CD4-positive, CD25-positive, alpha-beta regulatory T cell (primary cell): ENCODE results near the gene KRTAP4-12. TPM values are rescaled to one million over a fixed set of nuclear protein-coding genes. Genes with fewer than 3 reads are reported as not detected.
A peak's percentile ranks its signal among the peaks of the same experiment; 100 is the strongest.
"Not testable (repeated sequence)": the region's sequence is repeated elsewhere in the genome, so short reads cannot be mapped to it uniquely, and the experiment has no call there.

Experiments used
- ATAC-seq, 2 donors: fragments of 150-1000 bp; cut with Tn5 transposase; one replicate each; pipeline ENCODE4 v1.10.0; 2021; ENCODE audit warnings: low read depth in 2 of 2, moderate number of reproducible peaks in 2 of 2, moderate library complexity in 1 of 2
- DNase-seq, 3 donors: peaks; one replicate each; pipeline versions ENCODE4 v3.0.0 to v3.0.0-alpha.2; 2012 to 2022; ENCODE audit warnings: mixed read lengths in 1 of 3
- H3K27ac ChIP-seq: one replicate; pipeline ENCODE4 v1.7.0; 2013; ENCODE audit warnings: mild to moderate bottlenecking, low read length; ENCODE audit not compliant: insufficient read depth, poor library complexity, severe bottlenecking
- H3K27me3 ChIP-seq: one replicate; pipeline ENCODE4 v1.7.0; 2013; ENCODE audit warnings: low read length; ENCODE audit not compliant: control insufficient read depth, insufficient read depth
- H3K36me3 ChIP-seq: one replicate; pipeline ENCODE4 v1.7.0; 2013; ENCODE audit warnings: mild to moderate bottlenecking, low read length, moderate library complexity; ENCODE audit not compliant: control insufficient read depth, insufficient read depth
- H3K4me1 ChIP-seq: 2 replicates; pipeline ENCODE4 v1.7.0; 2013; ENCODE audit warnings: mild to moderate bottlenecking, low read length; ENCODE audit not compliant: insufficient read depth, control insufficient read depth, poor library complexity, severe bottlenecking
- H3K4me3 ChIP-seq: one replicate; pipeline ENCODE4 v1.7.0; 2013; ENCODE audit warnings: low read depth, mild to moderate bottlenecking, low read length, moderate library complexity
- H3K9me3 ChIP-seq, 2 experiments: 1 replicate in 1 of 2; 2 replicates in 1 of 2; pipeline ENCODE4 v1.7.0; 2013; ENCODE audit warnings: low read length in 2 of 2, mild to moderate bottlenecking in 1 of 2, moderate library complexity in 1 of 2; ENCODE audit not compliant: control insufficient read depth in 2 of 2
- H3K27ac Mint-ChIP-seq, 3 donors: one replicate each; pipeline ENCODE4 v1.8.0; 2020 to 2022; ENCODE audit warnings: mild to moderate bottlenecking in 3 of 3, mixed read lengths in 3 of 3, moderate library complexity in 2 of 3
- H3K27me3 Mint-ChIP-seq: one replicate; pipeline ENCODE4 v1.8.0; 2022; ENCODE audit warnings: mild to moderate bottlenecking, mixed read lengths
- H3K36me3 Mint-ChIP-seq: one replicate; pipeline ENCODE4 v1.8.0; 2020; ENCODE audit warnings: mixed read lengths
- H3K4me1 Mint-ChIP-seq, 4 donors: one replicate each; pipeline ENCODE4 v1.8.0; 2020 to 2022; ENCODE audit warnings: mixed read lengths in 4 of 4, mild to moderate bottlenecking in 1 of 4
- H3K4me3 Mint-ChIP-seq, 4 donors: one replicate each; pipeline ENCODE4 v1.8.0; 2020 to 2022; ENCODE audit warnings: mild to moderate bottlenecking in 4 of 4, mixed read lengths in 4 of 4, moderate library complexity in 3 of 4
- H3K9me3 Mint-ChIP-seq, 7 donors: one replicate each; pipeline ENCODE4 v1.8.0; 2020 to 2022; ENCODE audit warnings: mixed read lengths in 7 of 7, mild to moderate bottlenecking in 3 of 7, moderate library complexity in 2 of 7
- polyA plus RNA-seq, 4 donors: library from polyadenylated mRNA; unstranded; fragments of 300-500 nt; fragmentation: Illumina TruSeq; gene quantifications; one replicate each; pipeline ENCODE4 v1.2.3, GENCODE V29; 2021
- total RNA-seq: library from RNA; stranded (reverse); gene quantifications from one replicate; pipeline ENCODE4 v1.2.3, GENCODE V29; 2022

KRTAP4-12 gene
- total and polyA plus RNA-seq, 5 donors from 2014 or later, result not detected

DNA sequence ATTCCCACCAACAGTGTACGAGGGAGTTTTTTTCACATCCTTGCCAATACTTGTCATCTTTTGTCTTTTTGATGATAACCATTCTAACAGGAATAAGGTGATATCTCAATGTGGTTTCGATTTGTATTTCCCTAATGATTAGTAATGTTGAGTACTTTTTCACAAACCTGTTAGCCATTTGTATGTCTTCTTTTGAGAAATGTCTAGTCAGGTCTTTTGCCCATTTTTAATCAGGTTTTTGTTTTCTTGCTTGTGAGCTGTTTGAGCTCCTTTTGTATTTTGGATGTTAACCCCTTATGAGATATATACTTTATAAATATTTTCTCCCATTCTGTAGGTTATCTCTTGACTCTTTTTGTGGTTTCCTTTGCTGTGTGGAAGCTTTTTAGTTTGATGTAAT lies 27.5 kb upstream of the KRTAP4-12 start:
- H3K9me3 Mint-ChIP-seq, result no peaks in the 10 kb centered on the region
- Histone ChIP-seq H3K27ac (no peak overlapping the region), H3K4me1 (no peaks in the 10 kb centered on the region), H3K36me3 (no peaks in the 10 kb centered on the region), H3K9me3 (no peaks in the 10 kb centered on the region), H3K4me3 (no peak overlapping the region), H3K27me3 (peaks cover 12% of the 10 kb centered on the region)
- peaks cover 0 to 2% (median 0%) of the 10 kb centered on the region in 4 donors for H3K4me1 Mint-ChIP-seq
- peaks cover 24% of the 10 kb centered on the region for H3K27me3 Mint-ChIP-seq
- DNase-seq (no peak), ATAC-seq (no peak)
- no peak overlapping the region for H3K4me3 Mint-ChIP-seq
- H3K36me3 Mint-ChIP-seq, result no peaks in the 10 kb centered on the region
- H3K27ac Mint-ChIP-seq, result no peak overlapping the region

DNA sequence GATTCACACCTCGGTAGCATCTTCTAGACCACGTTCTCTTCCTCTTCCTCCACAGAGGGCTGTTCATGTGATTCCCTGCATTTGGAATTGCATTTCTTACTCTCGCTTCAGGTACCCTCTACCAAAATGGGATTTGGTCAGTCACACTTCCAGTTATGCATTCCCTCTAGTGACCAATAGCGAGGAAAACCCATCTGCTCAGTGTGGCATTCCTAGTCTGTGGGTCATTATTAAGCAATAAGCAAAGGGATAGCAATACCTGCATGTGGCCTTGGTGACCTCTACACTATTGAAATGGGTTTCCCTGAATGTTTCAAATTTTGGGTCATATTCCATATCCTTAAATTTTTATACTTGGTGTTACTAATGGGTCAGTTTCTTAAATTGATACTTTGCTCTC lies 26.0 kb upstream of the KRTAP4-12 start:
- Histone ChIP-seq H3K27ac (no peak overlapping the region), H3K27me3 (peaks cover 8% of the 10 kb centered on the region), H3K4me3 (no peak overlapping the region), H3K36me3 (no peaks in the 10 kb centered on the region), H3K4me1 (no peaks in the 10 kb centered on the region), H3K9me3 (no peaks in the 10 kb centered on the region)
- H3K27ac Mint-ChIP-seq, result no peak overlapping the region
- DNase-seq (no peak), ATAC-seq (no peak)
- peaks cover 18% of the 10 kb centered on the region for H3K27me3 Mint-ChIP-seq
- peaks cover 0 to 2% (median 0%) of the 10 kb centered on the region in 4 donors for H3K4me1 Mint-ChIP-seq
- H3K36me3 Mint-ChIP-seq, result no peaks in the 10 kb centered on the region
- H3K4me3 Mint-ChIP-seq, result no peak overlapping the region
- peaks cover 0 to 3% (median 0%) of the 10 kb centered on the region in 7 donors for H3K9me3 Mint-ChIP-seq

DNA sequence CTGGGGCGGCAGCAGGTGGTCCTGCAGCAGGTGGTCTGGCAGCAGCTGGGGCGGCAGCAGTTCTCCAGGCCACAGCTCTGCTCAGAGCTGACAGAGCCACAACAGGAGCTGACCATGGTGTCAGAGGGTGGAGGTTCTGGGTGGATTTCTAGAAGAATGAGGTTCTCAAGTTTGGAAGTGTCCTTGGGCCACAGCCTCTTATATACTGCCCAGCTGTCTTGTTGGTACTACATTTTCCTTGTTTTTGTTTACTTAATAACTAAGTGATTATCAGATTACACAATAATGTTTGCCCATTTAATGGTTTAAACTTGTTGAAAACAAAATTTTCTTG lies 25.6 kb upstream of the KRTAP4-12 start, which contains the start of gene KRTAP4-5:
TSS of gene KRTAP4-5 (minus strand) at position 174 of the 334 bp plus-strand sequence. CDS start at position 116, 58 bp downstream.
- no peak for ATAC-seq
- Histone ChIP-seq H3K4me1 (no peaks in the 10 kb centered on the region), H3K36me3 (no peaks in the 10 kb centered on the region), H3K27ac (no peak within 1 kb of the TSS), H3K9me3 (no peaks in the 10 kb centered on the region), H3K27me3 (peaks cover 6% of the 10 kb centered on the region), H3K4me3 (no peak within 1 kb of the TSS)
- Mint-ChIP-seq H3K4me3 (no peak within 1 kb of the TSS), H3K27ac (peak within 1 kb of the TSS in 1 of 3 donors; percentile 27), H3K9me3 (peaks cover 0 to 4% (median 0%) of the 10 kb centered on the region in 7 donors), H3K36me3 (no peaks in the 10 kb centered on the region), H3K27me3 (peaks cover 20% of the 10 kb centered on the region), H3K4me1 (peaks cover 0 to 2% (median 0%) of the 10 kb centered on the region in 4 donors)
- no peak for DNase-seq

DNA sequence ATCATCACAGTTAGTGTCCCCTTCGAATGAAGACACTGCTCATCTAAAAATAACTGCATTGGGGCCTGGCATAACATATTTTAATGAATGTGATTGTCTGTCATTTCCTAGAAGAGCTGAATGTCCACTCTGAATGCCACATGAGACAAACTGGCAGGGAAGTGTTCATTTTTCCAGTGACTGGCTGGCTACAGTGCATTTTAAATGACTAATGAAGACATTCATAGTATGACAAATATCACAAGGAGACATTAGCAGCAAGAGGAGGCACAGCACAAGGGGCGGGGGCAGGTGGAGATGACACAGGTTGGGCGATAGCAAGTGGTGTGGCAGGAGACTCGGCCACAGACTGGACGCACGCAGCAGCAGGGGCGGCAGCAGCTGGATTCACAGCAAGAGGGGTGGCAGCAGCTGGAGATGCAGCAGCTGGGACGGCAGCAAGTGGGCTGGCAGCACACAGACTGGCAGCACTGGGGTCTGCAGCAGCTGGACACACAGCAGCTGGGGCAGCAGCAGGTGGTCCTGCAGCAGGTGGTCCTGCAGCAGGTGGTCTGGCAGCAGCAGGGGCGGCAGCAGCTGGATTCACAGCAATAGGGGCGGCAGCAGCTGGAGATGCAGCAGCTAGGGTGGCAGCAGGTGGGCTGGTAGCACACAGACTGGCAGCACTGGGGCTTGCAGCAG lies 25.1 kb upstream of the KRTAP4-12 start:
- H3K27me3 ChIP-seq, result not testable (repeated sequence)

DNA sequence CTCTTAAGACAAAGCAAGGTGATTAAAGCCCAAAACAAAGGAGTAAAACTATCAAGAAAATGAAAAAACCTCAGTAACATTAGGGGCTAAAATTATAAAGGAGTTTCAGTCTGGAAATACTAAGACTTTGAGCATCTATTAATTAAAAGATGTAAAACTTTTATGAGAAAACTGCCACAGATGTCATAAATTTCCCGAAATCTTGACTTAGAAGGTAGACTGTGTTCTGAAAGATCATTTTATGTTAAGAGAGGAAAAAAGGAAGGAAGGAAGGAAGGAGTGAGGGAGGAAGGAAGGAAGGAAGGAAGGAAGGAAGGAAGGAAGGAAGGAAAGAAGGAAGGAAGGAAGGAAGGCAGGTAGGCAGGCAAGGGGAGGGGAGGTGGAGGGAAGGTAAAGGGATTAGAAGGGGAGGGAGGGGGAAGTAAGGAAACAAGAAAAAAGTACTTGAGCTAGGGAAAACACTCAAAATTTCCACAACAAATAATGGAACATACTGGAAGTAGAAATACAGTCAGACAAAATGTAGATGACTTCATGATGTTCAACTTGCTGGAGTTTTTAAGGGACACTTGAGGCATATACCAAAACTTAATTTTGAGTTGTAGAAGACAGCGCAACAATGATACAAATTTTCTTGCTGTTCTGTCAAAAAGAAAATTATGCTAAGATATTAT lies 23.7 kb upstream of the KRTAP4-12 start:
- Mint-ChIP-seq H3K36me3 (no peaks in the 10 kb centered on the region), H3K4me3 (no peak overlapping the region), H3K27ac (no peak overlapping the region), H3K27me3 (peaks cover 11% of the 10 kb centered on the region), H3K9me3 (peaks cover 3 to 15% (median 7%) of the 10 kb centered on the region in 7 donors), H3K4me1 (peaks cover 0 to 2% (median 0%) of the 10 kb centered on the region in 4 donors)
- no peak for DNase-seq
- Histone ChIP-seq H3K27ac (no peak overlapping the region), H3K4me3 (no peak overlapping the region), H3K27me3 (peaks cover 4% of the 10 kb centered on the region), H3K4me1 (no peaks in the 10 kb centered on the region), H3K9me3 (peaks cover 7 to 9% of the 10 kb centered on the region in 2 experiments), H3K36me3 (no peaks in the 10 kb centered on the region)
- no peak for ATAC-seq

More for the DNA sequence above, 25.1 kb upstream of the KRTAP4-12 start:
- H3K9me3 Mint-ChIP-seq, H3K4me3 ChIP-seq, H3K4me3 Mint-ChIP-seq, H3K9me3 ChIP-seq, H3K4me1 ChIP-seq, H3K4me1 Mint-ChIP-seq, ATAC-seq, H3K27ac ChIP-seq, H3K36me3 ChIP-seq, DNase-seq, H3K36me3 Mint-ChIP-seq: not testable (repeated sequence)
- H3K27me3 Mint-ChIP-seq, result peaks cover 18% of the 10 kb centered on the region
- H3K27ac Mint-ChIP-seq, result peak overlapping the region in 1 of 3 donors; percentile 27

DNA sequence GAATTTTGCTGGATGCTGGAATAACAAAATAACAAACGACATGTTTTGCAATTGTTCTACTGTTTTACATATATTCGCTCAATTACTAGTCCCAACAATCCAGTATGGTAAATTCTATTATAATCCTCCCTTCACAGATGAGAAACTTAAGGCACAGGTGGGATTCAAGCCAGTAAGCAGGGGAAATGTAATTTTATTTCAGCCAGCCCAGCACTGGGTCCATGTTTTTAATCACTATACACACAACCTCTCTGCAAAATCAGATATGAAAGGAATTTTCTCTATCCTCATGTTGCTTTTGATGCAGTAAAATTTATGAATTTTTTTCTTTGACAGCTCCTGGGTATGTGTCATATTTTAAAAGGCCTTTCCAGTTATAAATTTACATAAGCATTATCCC lies 21.3 kb upstream of the KRTAP4-12 start:
- H3K27ac Mint-ChIP-seq, result peak overlapping the region in 1 of 3 donors; percentile 43
- no peak overlapping the region for H3K4me3 ChIP-seq
- H3K27ac ChIP-seq, result no peak overlapping the region
- peaks cover 11% of the 10 kb centered on the region for H3K27me3 Mint-ChIP-seq
- H3K36me3 ChIP-seq, result no peaks in the 10 kb centered on the region
- H3K4me1 ChIP-seq, result no peaks in the 10 kb centered on the region
- no peak overlapping the region for H3K4me3 Mint-ChIP-seq
- H3K9me3 Mint-ChIP-seq, result peaks cover 3 to 26% (median 12%) of the 10 kb centered on the region in 7 donors
- no peaks in the 10 kb centered on the region for H3K36me3 Mint-ChIP-seq
- no peak for DNase-seq
- ATAC-seq, result no peak
- H3K27me3 ChIP-seq, result peaks cover 6% of the 10 kb centered on the region
- H3K9me3 ChIP-seq, result peaks cover 9 to 12% of the 10 kb centered on the region in 2 experiments
- H3K4me1 Mint-ChIP-seq, result peaks cover 0 to 2% (median 0%) of the 10 kb centered on the region in 4 donors

DNA sequence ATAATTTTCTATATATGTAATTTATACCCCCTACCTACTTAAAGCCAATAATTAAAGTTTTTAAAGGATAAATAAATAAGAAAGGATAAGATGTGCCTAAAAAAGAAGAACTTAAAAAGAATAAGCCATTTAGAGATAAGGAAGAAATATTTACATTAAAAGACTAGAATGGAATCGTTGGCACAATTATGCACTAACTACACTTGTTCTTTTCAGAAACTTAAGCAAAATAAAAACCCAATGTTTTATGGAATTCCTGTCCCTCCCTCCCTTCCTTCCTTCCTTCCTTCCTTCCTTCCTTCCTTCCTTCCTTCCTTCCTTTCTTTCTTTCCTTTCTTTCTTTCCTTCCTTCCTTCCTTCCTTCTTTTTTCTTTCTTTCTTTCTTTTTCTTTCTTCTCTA lies 20.9 kb upstream of the KRTAP4-12 start:
- Histone ChIP-seq H3K36me3 (no peaks in the 10 kb centered on the region), H3K9me3 (peaks cover 9 to 12% of the 10 kb centered on the region in 2 experiments), H3K4me3 (no peak overlapping the region), H3K27me3 (peaks cover 4% of the 10 kb centered on the region), H3K27ac (no peak overlapping the region), H3K4me1 (no peaks in the 10 kb centered on the region)
- ATAC-seq (no peak), DNase-seq (no peak)
- no peak overlapping the region for H3K4me3 Mint-ChIP-seq
- peak overlapping the region in 1 of 3 donors; percentile 43 for H3K27ac Mint-ChIP-seq
- peaks cover 11% of the 10 kb centered on the region for H3K27me3 Mint-ChIP-seq
- H3K36me3 Mint-ChIP-seq, result no peaks in the 10 kb centered on the region
- H3K4me1 Mint-ChIP-seq, result peaks cover 0 to 2% (median 0%) of the 10 kb centered on the region in 4 donors
- H3K9me3 Mint-ChIP-seq, result peaks cover 3 to 26% (median 12%) of the 10 kb centered on the region in 7 donors
